ENCODE data around the gene CDKAL1.
"Not testable (repeated sequence)": the region's sequence is repeated elsewhere in the genome, so short reads cannot be mapped to it uniquely, and the experiment has no call there.

The CDKAL1 gene

GRCh38 chr6:20608356-20608755 lies 74.1 kb downstream of the CDKAL1 start:
- no peaks in the 10 kb centered on the region for H3K36me3 ChIP-seq (replicated peaks; ENCODE audit: low read depth, low read length)
- H2AFZ ChIP-seq (ENCODE audit: low read depth, low read length): no peak overlapping the region
- no peaks in the 10 kb centered on the region for H3K4me1 ChIP-seq (ENCODE audit: low read length)
- no peaks in the 10 kb centered on the region for H3K9me3 ChIP-seq (ENCODE audit: insufficient read depth, low read length)
- no peaks in the 10 kb centered on the region for H3K79me2 ChIP-seq (ENCODE audit: low read length)
- H3K27me3 ChIP-seq (ENCODE audit: low read depth, low read length): no peaks in the 10 kb centered on the region
- no peak for TF ChIP-seq EZH2phosphoT487 (IDR thresholded peaks at IDR 0.05; ENCODE audit: low read depth)
- no peak for TF ChIP-seq CTCF (IDR thresholded peaks at IDR 0.05; ENCODE audit: low read depth, low read length)
- H3K4me3 ChIP-seq (ENCODE audit: low read length): no peak overlapping the region
- H3K4me2 ChIP-seq (ENCODE audit: low read length): no peak overlapping the region
- no peak overlapping the region for H3K27ac ChIP-seq (ENCODE audit: low read length)
- H3K9ac ChIP-seq (ENCODE audit: low read length): no peak overlapping the region
- no peaks in the 10 kb centered on the region for H4K20me1 ChIP-seq (ENCODE audit: insufficient read depth, low read length)

GRCh38 chr6:20608905-20609304 lies 74.6 kb downstream of the CDKAL1 start:
- Histone ChIP-seq H2AFZ (ENCODE audit: low read depth, low read length) (no peak overlapping the region), H3K79me2 (ENCODE audit: low read length) (no peaks in the 10 kb centered on the region), H3K4me2 (ENCODE audit: low read length) (no peak overlapping the region), H3K4me1 (ENCODE audit: low read length) (no peaks in the 10 kb centered on the region), H3K9me3 (ENCODE audit: insufficient read depth, low read length) (no peaks in the 10 kb centered on the region), H3K27me3 (ENCODE audit: low read depth, low read length) (no peaks in the 10 kb centered on the region), H3K36me3 (replicated peaks; ENCODE audit: low read depth, low read length) (no peaks in the 10 kb centered on the region), H3K9ac (ENCODE audit: low read length) (no peak overlapping the region), H3K4me3 (ENCODE audit: low read length) (no peak overlapping the region), H3K27ac (ENCODE audit: low read length) (no peak overlapping the region), H4K20me1 (ENCODE audit: insufficient read depth, low read length) (no peaks in the 10 kb centered on the region)
- TF ChIP-seq CTCF (IDR thresholded peaks at IDR 0.05; ENCODE audit: low read depth, low read length) (no peak), EZH2phosphoT487 (IDR thresholded peaks at IDR 0.05; ENCODE audit: low read depth) (no peak)

- H3K27ac ChIP-seq (ENCODE audit: low read length); H2AFZ ChIP-seq (ENCODE audit: low read depth, low read length); H3K9ac ChIP-seq (ENCODE audit: low read length); H3K27me3 ChIP-seq (ENCODE audit: low read depth, low read length); H3K4me3 ChIP-seq (ENCODE audit: low read length); H3K9me3 ChIP-seq (ENCODE audit: insufficient read depth, low read length); H3K4me2 ChIP-seq (ENCODE audit: low read length); H3K36me3 ChIP-seq (replicated peaks; ENCODE audit: low read depth, low read length); H3K4me1 ChIP-seq (ENCODE audit: low read length); H3K79me2 ChIP-seq (ENCODE audit: low read length); H4K20me1 ChIP-seq (ENCODE audit: insufficient read depth, low read length): not testable (repeated sequence)
These were observed 75.7 kb downstream of the CDKAL1 start for GRCh38 chr6:20609924-20610323.

- no peaks in the 10 kb centered on the region for H3K9me3 ChIP-seq (ENCODE audit: insufficient read depth, low read length)
- H3K4me2 ChIP-seq (ENCODE audit: low read length): no peak overlapping the region
- H3K4me1 ChIP-seq (ENCODE audit: low read length): no peaks in the 10 kb centered on the region
- H3K79me2 ChIP-seq (ENCODE audit: low read length): no peaks in the 10 kb centered on the region
- H3K27ac ChIP-seq (ENCODE audit: low read length): no peak overlapping the region
- no peaks in the 10 kb centered on the region for H3K36me3 ChIP-seq (replicated peaks; ENCODE audit: low read depth, low read length)
- H3K9ac ChIP-seq (ENCODE audit: low read length): no peak overlapping the region
- H4K20me1 ChIP-seq (ENCODE audit: insufficient read depth, low read length): no peaks in the 10 kb centered on the region
- no peaks in the 10 kb centered on the region for H3K27me3 ChIP-seq (ENCODE audit: low read depth, low read length)
- TF ChIP-seq EZH2phosphoT487 (IDR thresholded peaks at IDR 0.05; ENCODE audit: low read depth): no peak
- TF ChIP-seq CTCF (IDR thresholded peaks at IDR 0.05; ENCODE audit: low read depth, low read length): no peak
- H3K4me3 ChIP-seq (ENCODE audit: low read length): no peak overlapping the region
- no peak overlapping the region for H2AFZ ChIP-seq (ENCODE audit: low read depth, low read length)
These were observed 76.5 kb downstream of the CDKAL1 start for GRCh38 chr6:20610636-20611370.

GRCh38 chr6:20617537-20617936 lies 83.3 kb downstream of the CDKAL1 start:
- H3K4me1 ChIP-seq (ENCODE audit: low read length); H3K9ac ChIP-seq (ENCODE audit: low read length); H2AFZ ChIP-seq (ENCODE audit: low read depth, low read length); H3K27ac ChIP-seq (ENCODE audit: low read length); H3K79me2 ChIP-seq (ENCODE audit: low read length); H3K36me3 ChIP-seq (replicated peaks; ENCODE audit: low read depth, low read length); H3K9me3 ChIP-seq (ENCODE audit: insufficient read depth, low read length); H3K27me3 ChIP-seq (ENCODE audit: low read depth, low read length); H3K4me2 ChIP-seq (ENCODE audit: low read length); H4K20me1 ChIP-seq (ENCODE audit: insufficient read depth, low read length); H3K4me3 ChIP-seq (ENCODE audit: low read length): not testable (repeated sequence)
